Retinal pigment epithelial cell (primary cell): ENCODE data around the gene MED13L.

Experiments used
- DNase-seq: peaks from one replicate; pipeline ENCODE4 v3.0.0-alpha.2; 2010; ENCODE audit warnings: low read depth
- H3K4me3 ChIP-seq: 2 replicates; pipeline ENCODE4 v1.5.1; 2011; ENCODE audit warnings: mild to moderate bottlenecking, low read length, control low read depth, moderate library complexity
- CTCF ChIP-seq: conservative IDR thresholded peaks from 2 replicates; pipeline ENCODE4 v1.5.1; 2011; ENCODE audit warnings: low read depth, low read length, control low read depth, inconsistent platforms

MED13L gene

GRCh38 chr12:116094475-116094874 is 183.0 kb downstream of the MED13L start:
- TF ChIP-seq CTCF: no peak
- no peak overlapping the region for H3K4me3 ChIP-seq
- no peak for DNase-seq

DNA sequence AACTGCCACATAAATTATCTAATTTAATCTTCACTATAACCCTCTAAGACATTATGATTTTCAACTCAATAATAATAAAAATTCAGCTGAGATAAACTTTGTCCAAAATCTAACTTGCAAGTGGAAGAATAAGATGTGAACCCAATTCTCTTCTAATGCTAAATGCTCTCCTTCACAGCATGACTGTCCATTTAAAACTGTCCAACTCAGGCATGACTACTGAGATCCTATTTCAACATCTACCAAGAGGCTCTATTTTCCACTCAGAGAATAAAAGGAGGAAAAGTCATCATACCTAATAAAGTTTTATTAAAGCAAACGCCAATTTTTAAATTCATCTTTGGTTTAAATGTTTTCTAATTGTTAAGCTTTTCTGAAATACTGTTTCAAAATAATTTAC is 183.6 kb downstream of the MED13L start:
- no peak for TF ChIP-seq CTCF
- DNase-seq: no peak
- H3K4me3 ChIP-seq: no peak overlapping the region

DNA sequence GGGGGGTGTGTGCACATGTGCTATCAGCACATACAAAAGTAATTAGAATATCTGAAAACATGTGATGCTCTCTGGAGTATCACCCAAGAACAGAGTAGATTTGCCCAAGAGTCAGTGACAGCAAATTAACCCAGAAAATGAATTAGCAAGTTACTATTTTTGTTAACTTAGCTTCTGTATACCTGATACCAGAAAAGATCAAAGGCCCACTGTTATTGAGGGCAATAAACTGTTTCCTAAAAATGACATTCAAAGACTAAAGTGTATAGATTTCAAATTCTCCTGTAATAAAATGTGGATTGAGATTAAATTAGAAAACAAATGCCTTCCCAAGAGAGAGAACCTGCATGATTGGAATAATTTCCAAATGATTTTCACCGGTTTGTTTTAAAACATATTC is 184.7 kb downstream of the MED13L start:
- DNase-seq: no peak

GRCh38 chr12:116092162-116092561 is 185.3 kb downstream of the MED13L start:
- no peak for TF ChIP-seq CTCF
- DNase-seq: no peak

More for the DNA sequence above, 184.7 kb downstream of the MED13L start:
- no peak for TF ChIP-seq CTCF
- no peak overlapping the region for H3K4me3 ChIP-seq

GRCh38 chr12:116091579-116091978 is 185.9 kb downstream of the MED13L start:
- no peak for TF ChIP-seq CTCF
- H3K4me3 ChIP-seq: no peak overlapping the region
- no peak for DNase-seq

More at GRCh38 chr12:116092162-116092561, 185.3 kb downstream of the MED13L start:
- no peak overlapping the region for H3K4me3 ChIP-seq

GRCh38 chr12:116090516-116090915 is 187.0 kb downstream of the MED13L start:
- H3K4me3 ChIP-seq: no peak overlapping the region
- no peak for DNase-seq
- TF ChIP-seq CTCF: no peak

DNA sequence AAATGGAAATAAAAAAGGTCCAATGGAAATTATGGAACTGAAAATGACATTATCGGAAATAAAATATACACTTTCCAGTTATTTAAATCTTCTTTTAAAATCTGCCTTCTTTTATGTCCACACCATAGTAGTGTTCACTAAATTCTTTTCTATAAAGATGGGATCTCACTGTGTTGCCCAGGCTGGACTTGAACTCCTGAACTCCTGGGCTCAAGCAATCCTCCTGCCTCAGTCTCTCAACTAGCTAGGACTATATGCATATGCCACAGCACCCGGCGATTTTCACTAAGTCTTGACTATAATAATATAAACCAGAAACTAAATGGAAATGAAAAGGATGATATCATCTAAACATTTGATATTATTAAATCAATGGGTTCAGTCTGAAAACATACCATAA is 188.4 kb downstream of the MED13L start:
- no peak for DNase-seq
- no peak overlapping the region for H3K4me3 ChIP-seq
- TF ChIP-seq CTCF: no peak
